Suprapubic skin (tissue), 4 donors: ENCODE data around the gene CAMTA1.

ENCODE experiments used
- EP300 ChIP-seq: sonication (generic); formaldehyde crosslinking; IDR thresholded peaks from one replicate; pipeline ENCODE4 v1.6.1; 2017; ENCODE audit warnings: antibody characterized with exemption
- POLR2AphosphoS5 ChIP-seq, 3 donors: sonication (generic); formaldehyde crosslinking; IDR thresholded peaks; one replicate each; pipeline ENCODE4 v1.6.1; 2017; ENCODE audit warnings: antibody characterized with exemption in 3 of 3
- TF ChIP-seq, protein P1 (sequence below), 2 donors: fragments of 200-600 bp in 1 of 2; fragments of 450-650 bp in 1 of 2; sonication (generic) in 1 of 2; IDR thresholded peaks; one replicate each; pipeline ENCODE4 v1.5.1; 2016 to 2019; ENCODE audit warnings: antibody characterized with exemption in 2 of 2, mild to moderate bottlenecking in 1 of 2, moderate library complexity in 1 of 2

DNA sequence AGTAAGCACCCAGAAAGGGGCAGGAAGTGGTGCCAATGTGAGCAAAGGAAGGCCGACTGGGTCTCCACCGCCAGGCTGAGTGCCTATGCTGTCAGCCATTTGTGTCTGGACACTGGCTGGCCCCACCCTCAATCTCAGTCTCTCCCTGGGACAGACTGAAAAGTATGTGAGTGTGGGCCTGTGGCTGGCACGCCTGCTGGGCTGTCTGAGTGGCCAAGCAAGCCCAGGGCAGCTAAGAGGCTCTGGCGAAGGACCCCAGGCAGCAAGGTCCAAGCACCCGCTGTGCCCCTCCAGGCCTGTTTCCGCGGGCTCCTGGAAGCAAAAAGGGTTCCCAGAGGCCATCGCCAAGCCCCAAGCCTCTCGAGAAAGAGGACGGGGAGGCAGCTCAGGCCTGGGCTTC lies 892.6 kb downstream of the CAMTA1 start:
- no peak for TF ChIP-seq POLR2AphosphoS5 (IDR thresholded peaks at IDR 0.05)
- TF ChIP-seq, protein P1, sequence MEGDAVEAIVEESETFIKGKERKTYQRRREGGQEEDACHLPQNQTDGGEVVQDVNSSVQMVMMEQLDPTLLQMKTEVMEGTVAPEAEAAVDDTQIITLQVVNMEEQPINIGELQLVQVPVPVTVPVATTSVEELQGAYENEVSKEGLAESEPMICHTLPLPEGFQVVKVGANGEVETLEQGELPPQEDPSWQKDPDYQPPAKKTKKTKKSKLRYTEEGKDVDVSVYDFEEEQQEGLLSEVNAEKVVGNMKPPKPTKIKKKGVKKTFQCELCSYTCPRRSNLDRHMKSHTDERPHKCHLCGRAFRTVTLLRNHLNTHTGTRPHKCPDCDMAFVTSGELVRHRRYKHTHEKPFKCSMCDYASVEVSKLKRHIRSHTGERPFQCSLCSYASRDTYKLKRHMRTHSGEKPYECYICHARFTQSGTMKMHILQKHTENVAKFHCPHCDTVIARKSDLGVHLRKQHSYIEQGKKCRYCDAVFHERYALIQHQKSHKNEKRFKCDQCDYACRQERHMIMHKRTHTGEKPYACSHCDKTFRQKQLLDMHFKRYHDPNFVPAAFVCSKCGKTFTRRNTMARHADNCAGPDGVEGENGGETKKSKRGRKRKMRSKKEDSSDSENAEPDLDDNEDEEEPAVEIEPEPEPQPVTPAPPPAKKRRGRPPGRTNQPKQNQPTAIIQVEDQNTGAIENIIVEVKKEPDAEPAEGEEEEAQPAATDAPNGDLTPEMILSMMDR (IDR thresholded peaks at IDR 0.05) = no peak
- no peak for TF ChIP-seq EP300
